Superior temporal gyrus (tissue), 1 donor: ENCODE data around the gene PCNX2.

Experiments
- DNase-seq: peaks from one replicate; pipeline ENCODE4 v3.0.0-alpha.2; 2016; ENCODE audit errors: extremely low spot score

The PCNX2 gene

GRCh38 chr1:233319272-233319671 lies 23.7 kb upstream of the PCNX2 start:
- no peak for DNase-seq

- DNase-seq = no peak
These were observed 20.9 kb upstream of the PCNX2 start for GRCh38 chr1:233316473-233316872.

- no peak for DNase-seq
These were observed 20.3 kb upstream of the PCNX2 start for GRCh38 chr1:233315718-233316301.

GRCh38 chr1:233313434-233314155 lies 18.1 kb upstream of the PCNX2 start:
- DNase-seq = no peak

GRCh38 chr1:233304489-233305102 lies 9.1 kb upstream of the PCNX2 start:
- DNase-seq = peak; percentile 70

GRCh38 chr1:233300326-233300725 lies 4.8 kb upstream of the PCNX2 start:
- DNase-seq = no peak

GRCh38 chr1:233299450-233299849 lies 3.9 kb upstream of the PCNX2 start:
- DNase-seq = no peak

- no peak for DNase-seq
These were observed 424 bp upstream of the PCNX2 start for GRCh38 chr1:233295975-233296322.

GRCh38 chr1:233294913-233295236 lies 650 bp downstream of the PCNX2 start:
- peak; percentile 46 for DNase-seq

- no peak for DNase-seq
These were observed 1.7 kb downstream of the PCNX2 start for GRCh38 chr1:233293556-233294446.

- DNase-seq = no peak
These were observed 5.0 kb downstream of the PCNX2 start for GRCh38 chr1:233290396-233291034.

GRCh38 chr1:233289676-233290075 lies 5.8 kb downstream of the PCNX2 start:
- DNase-seq = no peak

GRCh38 chr1:233282582-233282886 lies 13.0 kb downstream of the PCNX2 start:
- DNase-seq = no peak

- no peak for DNase-seq
These were observed 13.6 kb downstream of the PCNX2 start for GRCh38 chr1:233281711-233282581.

GRCh38 chr1:233279971-233280370 lies 15.6 kb downstream of the PCNX2 start:
- no peak for DNase-seq

- DNase-seq = no peak
These were observed 16.9 kb downstream of the PCNX2 start for GRCh38 chr1:233278631-233279030.

- no peak for DNase-seq
These were observed 17.6 kb downstream of the PCNX2 start for GRCh38 chr1:233277637-233278606.

- peak; percentile 61 for DNase-seq
These were observed 25.9 kb downstream of the PCNX2 start for GRCh38 chr1:233269656-233270055.

- DNase-seq = no peak
These were observed 27.0 kb downstream of the PCNX2 start for GRCh38 chr1:233268389-233269022.
